ENCODE measurements around the gene EMC8. TPM values are rescaled to one million over a fixed set of nuclear protein-coding genes. Genes with fewer than 3 reads are reported as not detected.

EMC8 gene
- total and polyA plus RNA-seq, 4 donors = 12.0 to 12.4 (median 12.2) TPM

DNA sequence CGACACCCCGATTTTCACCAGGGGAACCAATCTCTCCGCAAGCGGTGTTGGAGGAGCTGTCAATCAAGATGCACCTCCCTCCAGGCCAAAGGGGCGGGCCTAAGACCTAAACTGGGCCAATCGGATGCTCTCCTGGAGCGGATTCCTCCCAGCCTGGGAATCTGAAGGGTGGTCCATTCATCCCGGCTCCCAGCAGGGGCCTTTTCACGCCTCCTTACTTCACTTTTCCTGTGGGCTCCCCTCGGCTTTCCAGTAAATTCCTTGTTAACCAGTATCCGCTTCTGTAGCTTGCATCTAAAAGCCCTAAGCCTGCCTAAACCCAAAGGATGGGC is 65.5 kb downstream of the EMC8 start:
- no peaks in the 10 kb centered on the region for H3K9me3 ChIP-seq (ENCODE audit: control insufficient read depth in 4 of 4, low read length in 3 of 4)
- H3K9ac ChIP-seq (ENCODE audit: low read depth in 1 of 2, low read length in 2 of 2) = no peak overlapping the region
- no peak overlapping the region for H3K27ac ChIP-seq (ENCODE audit: low read depth in 1 of 2, low read length in 2 of 2)
- no peaks in the 10 kb centered on the region for H3K4me1 ChIP-seq (ENCODE audit: control insufficient read depth in 4 of 4, insufficient read depth in 4 of 4, low read length in 3 of 4)
- no peak overlapping the region for H3K4me3 ChIP-seq (ENCODE audit: low read depth in 1 of 3, low read length in 3 of 3)
- 75% methylated on average over 11 of the region's 11 CpGs for WGBS
- TF ChIP-seq HNF4A (conservative IDR thresholded peaks at IDR 0.05) (no peak), GABPA (IDR thresholded peaks at IDR 0.05 in 1 of 2, conservative IDR thresholded peaks at IDR 0.05 in 1 of 2) (no peak), FOXA1 (IDR thresholded peaks at IDR 0.05) (no peak), NR2F2 (IDR thresholded peaks at IDR 0.05) (no peak), RAD21 (IDR thresholded peaks at IDR 0.05) (no peak), FOXA2 (IDR thresholded peaks at IDR 0.05) (no peak), EGR1 (IDR thresholded peaks at IDR 0.05; ENCODE audit: low read depth in 2 of 2) (no peak), HNF4G (IDR thresholded peaks at IDR 0.05) (no peak), JUND (IDR thresholded peaks at IDR 0.05) (no peak), YY1 (IDR thresholded peaks at IDR 0.05) (no peak), RXRA (IDR thresholded peaks at IDR 0.05) (no peak), TAF1 (conservative IDR thresholded peaks at IDR 0.05) (no peak), SP1 (IDR thresholded peaks at IDR 0.05) (no peak)
- TF ChIP-seq, protein P1, sequence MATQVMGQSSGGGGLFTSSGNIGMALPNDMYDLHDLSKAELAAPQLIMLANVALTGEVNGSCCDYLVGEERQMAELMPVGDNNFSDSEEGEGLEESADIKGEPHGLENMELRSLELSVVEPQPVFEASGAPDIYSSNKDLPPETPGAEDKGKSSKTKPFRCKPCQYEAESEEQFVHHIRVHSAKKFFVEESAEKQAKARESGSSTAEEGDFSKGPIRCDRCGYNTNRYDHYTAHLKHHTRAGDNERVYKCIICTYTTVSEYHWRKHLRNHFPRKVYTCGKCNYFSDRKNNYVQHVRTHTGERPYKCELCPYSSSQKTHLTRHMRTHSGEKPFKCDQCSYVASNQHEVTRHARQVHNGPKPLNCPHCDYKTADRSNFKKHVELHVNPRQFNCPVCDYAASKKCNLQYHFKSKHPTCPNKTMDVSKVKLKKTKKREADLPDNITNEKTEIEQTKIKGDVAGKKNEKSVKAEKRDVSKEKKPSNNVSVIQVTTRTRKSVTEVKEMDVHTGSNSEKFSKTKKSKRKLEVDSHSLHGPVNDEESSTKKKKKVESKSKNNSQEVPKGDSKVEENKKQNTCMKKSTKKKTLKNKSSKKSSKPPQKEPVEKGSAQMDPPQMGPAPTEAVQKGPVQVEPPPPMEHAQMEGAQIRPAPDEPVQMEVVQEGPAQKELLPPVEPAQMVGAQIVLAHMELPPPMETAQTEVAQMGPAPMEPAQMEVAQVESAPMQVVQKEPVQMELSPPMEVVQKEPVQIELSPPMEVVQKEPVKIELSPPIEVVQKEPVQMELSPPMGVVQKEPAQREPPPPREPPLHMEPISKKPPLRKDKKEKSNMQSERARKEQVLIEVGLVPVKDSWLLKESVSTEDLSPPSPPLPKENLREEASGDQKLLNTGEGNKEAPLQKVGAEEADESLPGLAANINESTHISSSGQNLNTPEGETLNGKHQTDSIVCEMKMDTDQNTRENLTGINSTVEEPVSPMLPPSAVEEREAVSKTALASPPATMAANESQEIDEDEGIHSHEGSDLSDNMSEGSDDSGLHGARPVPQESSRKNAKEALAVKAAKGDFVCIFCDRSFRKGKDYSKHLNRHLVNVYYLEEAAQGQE (IDR thresholded peaks at IDR 0.05) = no peak
- TF ChIP-seq, protein P2, sequence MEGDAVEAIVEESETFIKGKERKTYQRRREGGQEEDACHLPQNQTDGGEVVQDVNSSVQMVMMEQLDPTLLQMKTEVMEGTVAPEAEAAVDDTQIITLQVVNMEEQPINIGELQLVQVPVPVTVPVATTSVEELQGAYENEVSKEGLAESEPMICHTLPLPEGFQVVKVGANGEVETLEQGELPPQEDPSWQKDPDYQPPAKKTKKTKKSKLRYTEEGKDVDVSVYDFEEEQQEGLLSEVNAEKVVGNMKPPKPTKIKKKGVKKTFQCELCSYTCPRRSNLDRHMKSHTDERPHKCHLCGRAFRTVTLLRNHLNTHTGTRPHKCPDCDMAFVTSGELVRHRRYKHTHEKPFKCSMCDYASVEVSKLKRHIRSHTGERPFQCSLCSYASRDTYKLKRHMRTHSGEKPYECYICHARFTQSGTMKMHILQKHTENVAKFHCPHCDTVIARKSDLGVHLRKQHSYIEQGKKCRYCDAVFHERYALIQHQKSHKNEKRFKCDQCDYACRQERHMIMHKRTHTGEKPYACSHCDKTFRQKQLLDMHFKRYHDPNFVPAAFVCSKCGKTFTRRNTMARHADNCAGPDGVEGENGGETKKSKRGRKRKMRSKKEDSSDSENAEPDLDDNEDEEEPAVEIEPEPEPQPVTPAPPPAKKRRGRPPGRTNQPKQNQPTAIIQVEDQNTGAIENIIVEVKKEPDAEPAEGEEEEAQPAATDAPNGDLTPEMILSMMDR (IDR thresholded peaks at IDR 0.05; ENCODE audit: low read depth, low read length, missing input control) = no peak
- TF ChIP-seq, protein P3, sequence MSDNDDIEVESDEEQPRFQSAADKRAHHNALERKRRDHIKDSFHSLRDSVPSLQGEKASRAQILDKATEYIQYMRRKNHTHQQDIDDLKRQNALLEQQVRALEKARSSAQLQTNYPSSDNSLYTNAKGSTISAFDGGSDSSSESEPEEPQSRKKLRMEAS (IDR thresholded peaks at IDR 0.05) = no peak
- TF ChIP-seq, protein P4, sequence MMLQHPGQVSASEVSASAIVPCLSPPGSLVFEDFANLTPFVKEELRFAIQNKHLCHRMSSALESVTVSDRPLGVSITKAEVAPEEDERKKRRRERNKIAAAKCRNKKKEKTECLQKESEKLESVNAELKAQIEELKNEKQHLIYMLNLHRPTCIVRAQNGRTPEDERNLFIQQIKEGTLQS (IDR thresholded peaks at IDR 0.05) = no peak
- TF ChIP-seq, protein P5, sequence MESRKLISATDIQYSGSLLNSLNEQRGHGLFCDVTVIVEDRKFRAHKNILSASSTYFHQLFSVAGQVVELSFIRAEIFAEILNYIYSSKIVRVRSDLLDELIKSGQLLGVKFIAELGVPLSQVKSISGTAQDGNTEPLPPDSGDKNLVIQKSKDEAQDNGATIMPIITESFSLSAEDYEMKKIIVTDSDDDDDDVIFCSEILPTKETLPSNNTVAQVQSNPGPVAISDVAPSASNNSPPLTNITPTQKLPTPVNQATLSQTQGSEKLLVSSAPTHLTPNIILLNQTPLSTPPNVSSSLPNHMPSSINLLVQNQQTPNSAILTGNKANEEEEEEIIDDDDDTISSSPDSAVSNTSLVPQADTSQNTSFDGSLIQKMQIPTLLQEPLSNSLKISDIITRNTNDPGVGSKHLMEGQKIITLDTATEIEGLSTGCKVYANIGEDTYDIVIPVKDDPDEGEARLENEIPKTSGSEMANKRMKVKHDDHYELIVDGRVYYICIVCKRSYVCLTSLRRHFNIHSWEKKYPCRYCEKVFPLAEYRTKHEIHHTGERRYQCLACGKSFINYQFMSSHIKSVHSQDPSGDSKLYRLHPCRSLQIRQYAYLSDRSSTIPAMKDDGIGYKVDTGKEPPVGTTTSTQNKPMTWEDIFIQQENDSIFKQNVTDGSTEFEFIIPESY (IDR thresholded peaks at IDR 0.05) = no peak
- H3K27me3 ChIP-seq (ENCODE audit: control insufficient read depth in 4 of 4, insufficient read depth in 4 of 4, low read length in 3 of 4) = no peaks in the 10 kb centered on the region
- no peak for DNase-seq (ENCODE audit: low spot score)
- H3K36me3 ChIP-seq (ENCODE audit: control insufficient read depth in 4 of 4, insufficient read depth in 3 of 4, low read depth in 1 of 4, low read length in 3 of 4) = no peaks in the 10 kb centered on the region

Measured in liver (tissue), 9 donors.